H9 (cell line): ENCODE measurements around the gene PDE3B. TPM values are rescaled to one million over a fixed set of nuclear protein-coding genes. Genes with fewer than 3 reads are reported as not detected.
"Not testable (repeated sequence)": the region's sequence is repeated elsewhere in the genome, so short reads cannot be mapped to it uniquely, and the experiment has no call there.

ENCODE experiments used
- DNase-seq: peaks from one replicate; pipeline ENCODE4 v3.0.0-alpha.2; 2017
- H2AFZ ChIP-seq: one replicate; pipeline ENCODE4 v1.6.1; 2013; ENCODE audit warnings: mild to moderate bottlenecking, low read length, control low read depth, moderate library complexity
- H2AK5ac ChIP-seq: 2 replicates; pipeline ENCODE4 v1.6.1; 2013; ENCODE audit warnings: low read length, control low read depth, mixed read lengths; ENCODE audit not compliant: insufficient read length
- H2BK120ac ChIP-seq: one replicate; pipeline ENCODE4 v1.6.1; 2013; ENCODE audit warnings: low read depth, mild to moderate bottlenecking, low read length, control low read depth, inconsistent platforms; ENCODE audit not compliant: poor library complexity, severe bottlenecking
- H2BK12ac ChIP-seq: 2 replicates; pipeline ENCODE4 v1.6.1; 2013; ENCODE audit warnings: low read length, control low read depth, mixed read lengths, low read depth; ENCODE audit not compliant: insufficient read length
- H2BK15ac ChIP-seq: 2 replicates; pipeline ENCODE4 v1.6.1; 2013; ENCODE audit warnings: low read depth, low read length, control low read depth
- H2BK20ac ChIP-seq: one replicate; pipeline ENCODE4 v1.6.1; 2013; ENCODE audit warnings: low read depth, mild to moderate bottlenecking, low read length, control low read depth, inconsistent platforms; ENCODE audit not compliant: poor library complexity, severe bottlenecking
- H2BK5ac ChIP-seq: 2 replicates; pipeline ENCODE4 v1.6.1; 2013; ENCODE audit warnings: low read length, control low read depth, mixed read lengths; ENCODE audit not compliant: insufficient read length
- H3K14ac ChIP-seq: 2 replicates; pipeline ENCODE4 v1.6.1; 2013; ENCODE audit warnings: low read length, control low read depth; ENCODE audit not compliant: insufficient read depth
- H3K18ac ChIP-seq: 2 replicates; pipeline ENCODE4 v1.6.1; 2013; ENCODE audit warnings: low read depth, mild to moderate bottlenecking, mixed read lengths, low read length, control low read depth; ENCODE audit not compliant: insufficient read length
- H3K23ac ChIP-seq: 2 replicates; pipeline ENCODE4 v1.6.1; 2013; ENCODE audit warnings: low read length, control low read depth, mixed read lengths, low read depth; ENCODE audit not compliant: insufficient read length
- H3K23me2 ChIP-seq: 2 replicates; pipeline ENCODE4 v1.6.1; 2013; ENCODE audit warnings: low read depth, mild to moderate bottlenecking, mixed read lengths, low read length, control low read depth; ENCODE audit not compliant: insufficient read length, poor library complexity, severe bottlenecking
- H3K27ac ChIP-seq: 2 replicates; pipeline ENCODE4 v1.5.1; 2013; ENCODE audit warnings: low read length, control low read depth, mixed read lengths, low read depth; ENCODE audit not compliant: insufficient read length
- H3K27me3 ChIP-seq: 2 replicates; pipeline ENCODE4 v1.6.1; 2013; ENCODE audit warnings: low read length, control low read depth, inconsistent platforms; ENCODE audit not compliant: insufficient read depth
- H3K4ac ChIP-seq: 2 replicates; pipeline ENCODE4 v1.6.1; 2013; ENCODE audit warnings: low read depth, mild to moderate bottlenecking, control low read depth, inconsistent platforms, low read length, moderate library complexity
- H3K4me1 ChIP-seq: 2 replicates; pipeline ENCODE4 v1.6.1; 2013; ENCODE audit warnings: low read length, control low read depth, inconsistent platforms; ENCODE audit not compliant: insufficient read depth
- H3K4me2 ChIP-seq: 2 replicates; pipeline ENCODE4 v1.6.1; 2013; ENCODE audit warnings: low read length, control low read depth, mixed read lengths; ENCODE audit not compliant: insufficient read length, insufficient read depth
- H3K56ac ChIP-seq: 2 replicates; pipeline ENCODE4 v1.6.1; 2013; ENCODE audit warnings: low read depth, mild to moderate bottlenecking, mixed read lengths, low read length, control low read depth; ENCODE audit not compliant: insufficient read length
- H3K79me1 ChIP-seq: 2 replicates; pipeline ENCODE4 v1.6.1; 2013; ENCODE audit warnings: low read depth, mild to moderate bottlenecking, moderate library complexity, low read length, control low read depth, inconsistent platforms; ENCODE audit not compliant: insufficient read depth, poor library complexity, severe bottlenecking
- H3K79me2 ChIP-seq: 2 replicates; pipeline ENCODE4 v1.6.1; 2013; ENCODE audit warnings: low read length, control low read depth, inconsistent platforms; ENCODE audit not compliant: insufficient read depth
- H3K9ac ChIP-seq: 2 replicates; pipeline ENCODE4 v1.6.1; 2013; ENCODE audit warnings: low read length, control low read depth, mixed read lengths; ENCODE audit not compliant: insufficient read length; ENCODE audit errors: extremely low read depth
- H3K9me3 ChIP-seq: one replicate; pipeline ENCODE4 v1.6.1; 2013; ENCODE audit warnings: low read depth, low read length, inconsistent platforms; ENCODE audit not compliant: control insufficient read depth
- H3T11ph ChIP-seq: one replicate; pipeline ENCODE4 v1.6.1; 2013; ENCODE audit warnings: mild to moderate bottlenecking, low read length, control low read depth, inconsistent platforms
- H4K20me1 ChIP-seq: one replicate; pipeline ENCODE4 v1.6.1; 2013; ENCODE audit not compliant: control insufficient read depth, insufficient read length, insufficient read depth
- H4K5ac ChIP-seq: 2 replicates; pipeline ENCODE4 v1.6.1; 2013; ENCODE audit warnings: low read depth, mild to moderate bottlenecking, mixed read lengths, low read length, control low read depth; ENCODE audit not compliant: insufficient read length
- H4K8ac ChIP-seq: replicated peaks from 2 replicates; pipeline ENCODE4 v1.6.1; 2013; ENCODE audit warnings: low read length, control low read depth, mixed read lengths, low read depth; ENCODE audit not compliant: insufficient read length
- H4K91ac ChIP-seq: 2 replicates; pipeline ENCODE4 v1.6.1; 2013; ENCODE audit warnings: low read depth, mild to moderate bottlenecking, moderate library complexity, mixed read lengths, low read length, control low read depth; ENCODE audit not compliant: insufficient read length
- H3K27ac Mint-ChIP-seq, 3 experiments: 2 replicates in 2 of 3; 3 replicates in 1 of 3; pipeline ENCODE4 v1.8.0; 2020 to 2021; ENCODE audit warnings: mixed read lengths in 3 of 3, mild to moderate bottlenecking in 1 of 3, moderate library complexity in 1 of 3
- H3K27me3 Mint-ChIP-seq: 2 replicates; pipeline ENCODE4 v1.8.0; 2021; ENCODE audit warnings: low read depth, mild to moderate bottlenecking, moderate library complexity, mixed read lengths
- H3K36me3 Mint-ChIP-seq, 3 experiments: 2 replicates in 2 of 3; 3 replicates in 1 of 3; pipeline ENCODE4 v1.8.0; 2020 to 2021; ENCODE audit warnings: low read depth in 3 of 3, mixed read lengths in 3 of 3; ENCODE audit not compliant: insufficient read depth in 1 of 3
- H3K4me1 Mint-ChIP-seq, 2 experiments: 2 replicates each; pipeline ENCODE4 v1.8.0; 2020; ENCODE audit warnings: mixed read lengths in 2 of 2
- H3K4me3 Mint-ChIP-seq, 2 experiments: 2 replicates in 1 of 2; 3 replicates in 1 of 2; pipeline ENCODE4 v1.8.0; 2020 to 2021; ENCODE audit warnings: mild to moderate bottlenecking in 2 of 2, mixed read lengths in 2 of 2, moderate library complexity in 1 of 2
- H3K9me3 Mint-ChIP-seq, 2 experiments: 2 replicates in 1 of 2; 3 replicates in 1 of 2; pipeline ENCODE4 v1.8.0; 2020; ENCODE audit warnings: mild to moderate bottlenecking in 2 of 2, mixed read lengths in 2 of 2, moderate library complexity in 1 of 2
- CTCF ChIP-seq: fragments of 200-600 bp; sonication (generic); conservative IDR thresholded peaks from 3 replicates; pipeline ENCODE4 v1.8.0; 2021; ENCODE audit warnings: antibody characterized with exemption, mild to moderate bottlenecking
- WGBS: extraction: QIAGEN DNeasy Blood & Tissue Kit; methylation state at CpG from one replicate; pipeline ENCODE4 v1.1.7; 2013; ENCODE audit warnings: missing lambda C conversion rate, low lambda C conversion rate, mixed read lengths; ENCODE audit not compliant: insufficient read length; ENCODE audit errors: extremely low coverage; 5-methylcytosine and 5-hydroxymethylcytosine counted together
- total RNA-seq: library from RNA; stranded (reverse); gene quantifications from 2 replicates; pipeline ENCODE4 v1.2.1, GENCODE V29; 2021

PDE3B gene
- total RNA-seq, 1 experiment from 2014 or later: 6.6 TPM

- Mint-ChIP-seq H3K4me1 (peaks cover 6 to 11% of the 10 kb centered on the region in 2 experiments), H3K9me3 (peaks cover 11 to 12% of the 10 kb centered on the region in 2 experiments; a peak in 4 of 5 replicates), H3K27me3 (no peaks in the 10 kb centered on the region), H3K36me3 (peaks cover 9 to 11% (median 10%) of the 10 kb centered on the region in 3 experiments), H3K27ac (no peak overlapping the region), H3K4me3 (no peak overlapping the region)
- Histone ChIP-seq H3K27me3 (no peaks in the 10 kb centered on the region), H2BK5ac (no peak overlapping the region), H2AFZ (no peak overlapping the region), H3K4ac (no peak overlapping the region), H2BK12ac (no peak overlapping the region), H4K91ac (peak overlapping the region; percentile 91), H3K79me1 (no peaks in the 10 kb centered on the region), H3K23me2 (no peaks in the 10 kb centered on the region), H3K27ac (no peak overlapping the region), H4K8ac (no peak overlapping the region), H3K9me3 (no peaks in the 10 kb centered on the region), H3K56ac (no peak overlapping the region), H3K14ac (no peak overlapping the region), H2BK120ac (no peak overlapping the region), H4K20me1 (no peaks in the 10 kb centered on the region), H3K18ac (no peak overlapping the region), H3T11ph (no peak overlapping the region), H4K5ac (no peak overlapping the region), H3K23ac (no peak overlapping the region), H2BK20ac (no peak overlapping the region), H3K4me1 (no peaks in the 10 kb centered on the region), H3K9ac (no peak overlapping the region), H2BK15ac (no peak overlapping the region), H3K4me2 (no peak overlapping the region), H2AK5ac (no peak overlapping the region), H3K79me2 (no peaks in the 10 kb centered on the region)
- no peak for TF ChIP-seq CTCF
- no peak for DNase-seq
These were observed 132.3 kb downstream of the PDE3B start for GRCh38 chr11:14775897-14776296.

GRCh38 chr11:14778460-14778859, 134.9 kb downstream of the PDE3B start:
- H3T11ph ChIP-seq, H3K27me3 Mint-ChIP-seq, H2BK12ac ChIP-seq, H2BK20ac ChIP-seq, DNase-seq, H3K4me1 ChIP-seq, H3K27me3 ChIP-seq, H3K23ac ChIP-seq, H3K27ac ChIP-seq, H3K18ac ChIP-seq, H3K9me3 ChIP-seq, H3K4ac ChIP-seq, H3K4me2 ChIP-seq, H3K79me2 ChIP-seq, H2BK5ac ChIP-seq, H3K27ac Mint-ChIP-seq, H2AK5ac ChIP-seq, H2BK15ac ChIP-seq, H3K23me2 ChIP-seq, H3K79me1 ChIP-seq, H3K14ac ChIP-seq, H4K5ac ChIP-seq, H3K9ac ChIP-seq, H4K91ac ChIP-seq, H4K8ac ChIP-seq, H4K20me1 ChIP-seq, H3K4me3 Mint-ChIP-seq, H2BK120ac ChIP-seq, H3K56ac ChIP-seq, H2AFZ ChIP-seq: not testable (repeated sequence)
- peaks cover 15 to 23% of the 10 kb centered on the region in 2 experiments for H3K9me3 Mint-ChIP-seq
- peaks cover 10 to 13% (median 11%) of the 10 kb centered on the region in 3 experiments for H3K36me3 Mint-ChIP-seq
- peaks cover 6 to 11% of the 10 kb centered on the region in 2 experiments for H3K4me1 Mint-ChIP-seq
- WGBS: no CpG with 5 or more reads among the region's 8 CpGs
